ENCODE results near the gene PRRG4.
"Not testable (repeated sequence)": the region's sequence is repeated elsewhere in the genome, so short reads cannot be mapped to it uniquely, and the experiment has no call there.

PRRG4 gene

GRCh38 chr11:32861850-32862577, 32.3 kb downstream of the PRRG4 start:
- no peak overlapping the region for H3K4me3 ChIP-seq (ENCODE audit: insufficient read depth in 1 of 2, low read depth in 1 of 2, low read length in 2 of 2)
- no peaks in the 10 kb centered on the region for H3K36me3 ChIP-seq (ENCODE audit: control insufficient read depth in 1 of 2, insufficient read depth in 2 of 2, low read depth in 1 of 2, low read length in 2 of 2)
- no peak overlapping the region for H2AK5ac ChIP-seq (ENCODE audit: low read length, severe bottlenecking)
- H3K79me1 ChIP-seq (replicated peaks; ENCODE audit: low read length, poor library complexity, severe bottlenecking) = no peaks in the 10 kb centered on the region
- no peaks in the 10 kb centered on the region for H3K9me3 ChIP-seq (ENCODE audit: control insufficient read depth, low read length)
- H3K4me2 ChIP-seq (ENCODE audit: low read length, poor library complexity, severe bottlenecking) = no peak overlapping the region
- H3K4me1 ChIP-seq (ENCODE audit: control insufficient read depth, insufficient read depth, low read depth, low read length) = no peaks in the 10 kb centered on the region
- H3K4ac ChIP-seq (ENCODE audit: low read depth in 1 of 2, low read length in 2 of 2) = no peak overlapping the region
- H2AFZ ChIP-seq (ENCODE audit: low read depth, low read length) = no peak overlapping the region
- no peak overlapping the region for H3K9ac ChIP-seq (ENCODE audit: low read length)
- WGBS = 71% methylated on average over 3 of the region's 3 CpGs
- H3K18ac ChIP-seq (ENCODE audit: low read depth in 1 of 2, low read length in 2 of 2) = no peak overlapping the region
- no peak overlapping the region for H2BK5ac ChIP-seq (ENCODE audit: low read depth, low read length, poor library complexity, severe bottlenecking)
- no peak overlapping the region for H2BK12ac ChIP-seq (ENCODE audit: low read length in 2 of 2)
- no peak overlapping the region for H3K14ac ChIP-seq (ENCODE audit: low read length in 2 of 2)
- no peak overlapping the region for H4K8ac ChIP-seq (ENCODE audit: low read length)
- no peak for DNase-seq
- no peak overlapping the region for H3K23ac ChIP-seq (ENCODE audit: low read length in 2 of 2)
- H3K27ac ChIP-seq (ENCODE audit: low read length, poor library complexity, severe bottlenecking) = no peak overlapping the region
- H2BK120ac ChIP-seq (ENCODE audit: low read depth, low read length) = no peak overlapping the region
- no peak overlapping the region for H2BK15ac ChIP-seq (ENCODE audit: low read depth, poor library complexity, severe bottlenecking)
- no peaks in the 10 kb centered on the region for H3K27me3 ChIP-seq (ENCODE audit: control insufficient read depth in 1 of 2, insufficient read depth in 1 of 2, low read length in 2 of 2)
- no peak overlapping the region for H4K91ac ChIP-seq (ENCODE audit: low read length)

GRCh38 chr11:32864555-32864954, 34.8 kb downstream of the PRRG4 start:
- H3K4ac ChIP-seq (ENCODE audit: low read depth in 1 of 2, low read length in 2 of 2) = no peak overlapping the region
- H2AK5ac ChIP-seq (ENCODE audit: low read length, severe bottlenecking) = no peak overlapping the region
- H2BK12ac ChIP-seq (ENCODE audit: low read length in 2 of 2) = no peak overlapping the region
- no peaks in the 10 kb centered on the region for H3K79me1 ChIP-seq (replicated peaks; ENCODE audit: low read length, poor library complexity, severe bottlenecking)
- no peak overlapping the region for H2BK15ac ChIP-seq (ENCODE audit: low read depth, poor library complexity, severe bottlenecking)
- no peak overlapping the region for H4K8ac ChIP-seq (ENCODE audit: low read length)
- DNase-seq = no peak
- no peak overlapping the region for H2BK120ac ChIP-seq (ENCODE audit: low read depth, low read length)
- no peak overlapping the region for H3K14ac ChIP-seq (ENCODE audit: low read length in 2 of 2)
- H3K18ac ChIP-seq (ENCODE audit: low read depth in 1 of 2, low read length in 2 of 2) = no peak overlapping the region
- H3K23ac ChIP-seq (ENCODE audit: low read length in 2 of 2) = no peak overlapping the region
- no peak overlapping the region for H3K9ac ChIP-seq (ENCODE audit: low read length)
- H3K27ac ChIP-seq (ENCODE audit: low read length, poor library complexity, severe bottlenecking) = no peak overlapping the region
- no peaks in the 10 kb centered on the region for H3K36me3 ChIP-seq (ENCODE audit: control insufficient read depth in 1 of 2, insufficient read depth in 2 of 2, low read depth in 1 of 2, low read length in 2 of 2)
- no peaks in the 10 kb centered on the region for H3K4me1 ChIP-seq (ENCODE audit: control insufficient read depth, insufficient read depth, low read depth, low read length)
- peaks cover 0 to 3% of the 10 kb centered on the region in 2 experiments for H3K27me3 ChIP-seq (ENCODE audit: control insufficient read depth in 1 of 2, insufficient read depth in 1 of 2, low read length in 2 of 2)
- H2BK5ac ChIP-seq (ENCODE audit: low read depth, low read length, poor library complexity, severe bottlenecking) = no peak overlapping the region
- no peak overlapping the region for H3K4me3 ChIP-seq (ENCODE audit: insufficient read depth in 1 of 2, low read depth in 1 of 2, low read length in 2 of 2)
- H3K4me2 ChIP-seq (ENCODE audit: low read length, poor library complexity, severe bottlenecking) = no peak overlapping the region
- no peak overlapping the region for H2AFZ ChIP-seq (ENCODE audit: low read depth, low read length)
- no peaks in the 10 kb centered on the region for H3K9me3 ChIP-seq (ENCODE audit: control insufficient read depth, low read length)
- no peak overlapping the region for H4K91ac ChIP-seq (ENCODE audit: low read length)

DNA sequence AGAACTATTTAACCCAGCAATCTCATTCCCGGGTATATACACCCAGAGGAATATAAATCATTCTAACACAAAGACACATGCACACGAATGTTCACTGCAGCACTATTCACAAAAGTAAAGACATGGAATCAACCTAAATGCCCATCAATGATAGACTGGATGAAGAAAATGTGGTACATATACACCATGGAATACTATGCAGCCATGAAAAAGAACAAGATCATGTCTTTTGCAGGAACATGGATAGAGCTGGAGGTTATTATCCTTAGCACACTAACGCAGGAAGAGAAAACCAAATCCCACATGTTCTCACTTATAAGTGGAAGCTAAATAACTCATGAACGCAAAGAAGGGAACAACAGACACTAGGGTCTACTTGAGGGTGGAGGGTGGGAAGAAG, 39.0 kb downstream of the PRRG4 start:
- not testable (repeated sequence) for DNase-seq; H2BK12ac ChIP-seq (ENCODE audit: low read length in 2 of 2); H3K4ac ChIP-seq (ENCODE audit: low read depth in 1 of 2, low read length in 2 of 2); H3K4me2 ChIP-seq (ENCODE audit: low read length, poor library complexity, severe bottlenecking); H3K79me1 ChIP-seq (replicated peaks; ENCODE audit: low read length, poor library complexity, severe bottlenecking); H3K23ac ChIP-seq (ENCODE audit: low read length in 2 of 2); H3K14ac ChIP-seq (ENCODE audit: low read length in 2 of 2); H2BK5ac ChIP-seq (ENCODE audit: low read depth, low read length, poor library complexity, severe bottlenecking); H3K36me3 ChIP-seq (ENCODE audit: control insufficient read depth in 1 of 2, insufficient read depth in 2 of 2, low read depth in 1 of 2, low read length in 2 of 2); H3K27me3 ChIP-seq (ENCODE audit: control insufficient read depth in 1 of 2, insufficient read depth in 1 of 2, low read length in 2 of 2); H3K27ac ChIP-seq (ENCODE audit: low read length, poor library complexity, severe bottlenecking); H2AK5ac ChIP-seq (ENCODE audit: low read length, severe bottlenecking); H2AFZ ChIP-seq (ENCODE audit: low read depth, low read length); H3K9me3 ChIP-seq (ENCODE audit: control insufficient read depth, low read length); H3K18ac ChIP-seq (ENCODE audit: low read depth in 1 of 2, low read length in 2 of 2); H2BK15ac ChIP-seq (ENCODE audit: low read depth, poor library complexity, severe bottlenecking); H2BK120ac ChIP-seq (ENCODE audit: low read depth, low read length); H3K9ac ChIP-seq (ENCODE audit: low read length); H4K91ac ChIP-seq (ENCODE audit: low read length); H3K4me3 ChIP-seq (ENCODE audit: insufficient read depth in 1 of 2, low read depth in 1 of 2, low read length in 2 of 2); H3K4me1 ChIP-seq (ENCODE audit: control insufficient read depth, insufficient read depth, low read depth, low read length); H4K8ac ChIP-seq (ENCODE audit: low read length)
- WGBS = 62% methylated on average over 3 of the region's 4 CpGs

GRCh38 chr11:32870676-32871075, 40.9 kb downstream of the PRRG4 start:
- Histone ChIP-seq H3K79me1 (replicated peaks; ENCODE audit: low read length, poor library complexity, severe bottlenecking) (no peaks in the 10 kb centered on the region), H3K23ac (ENCODE audit: low read length in 2 of 2) (no peak overlapping the region), H3K27ac (ENCODE audit: low read length, poor library complexity, severe bottlenecking) (no peak overlapping the region), H3K4me3 (ENCODE audit: insufficient read depth in 1 of 2, low read depth in 1 of 2, low read length in 2 of 2) (no peak overlapping the region), H3K36me3 (ENCODE audit: control insufficient read depth in 1 of 2, insufficient read depth in 2 of 2, low read depth in 1 of 2, low read length in 2 of 2) (no peaks in the 10 kb centered on the region), H3K4ac (ENCODE audit: low read depth in 1 of 2, low read length in 2 of 2) (no peak overlapping the region), H2BK15ac (ENCODE audit: low read depth, poor library complexity, severe bottlenecking) (no peak overlapping the region), H4K8ac (ENCODE audit: low read length) (no peak overlapping the region), H2BK120ac (ENCODE audit: low read depth, low read length) (no peak overlapping the region), H4K91ac (ENCODE audit: low read length) (no peak overlapping the region), H3K18ac (ENCODE audit: low read depth in 1 of 2, low read length in 2 of 2) (no peak overlapping the region), H2AFZ (ENCODE audit: low read depth, low read length) (no peak overlapping the region), H3K4me2 (ENCODE audit: low read length, poor library complexity, severe bottlenecking) (no peak overlapping the region), H2AK5ac (ENCODE audit: low read length, severe bottlenecking) (no peak overlapping the region), H3K4me1 (ENCODE audit: control insufficient read depth, insufficient read depth, low read depth, low read length) (no peaks in the 10 kb centered on the region), H3K9me3 (ENCODE audit: control insufficient read depth, low read length) (peaks cover 4% of the 10 kb centered on the region), H2BK12ac (ENCODE audit: low read length in 2 of 2) (no peak overlapping the region), H3K27me3 (ENCODE audit: control insufficient read depth in 1 of 2, insufficient read depth in 1 of 2, low read length in 2 of 2) (peaks cover 6 to 7% of the 10 kb centered on the region in 2 experiments), H2BK5ac (ENCODE audit: low read depth, low read length, poor library complexity, severe bottlenecking) (no peak overlapping the region), H3K9ac (ENCODE audit: low read length) (no peak overlapping the region), H3K14ac (ENCODE audit: low read length in 2 of 2) (no peak overlapping the region)
- 63% methylated on average over 2 of the region's 2 CpGs for WGBS
- no peak for DNase-seq
